Cardiac fibroblast (primary cell): ENCODE results near the gene LSAMP.

Experiments
- DNase-seq, 2 donors: peaks; one replicate each; pipeline versions ENCODE4 v3.0.0 to v3.0.0-alpha.2; 2010; ENCODE audit warnings: low read depth in 2 of 2
- H3K4me3 ChIP-seq, 2 donors: replicated peaks in 1 of 2; 1 replicate in 1 of 2; 2 replicates in 1 of 2; pipeline ENCODE4 v1.5.1; 2011; ENCODE audit warnings: low read depth in 2 of 2, low read length in 2 of 2, mild to moderate bottlenecking in 2 of 2, moderate library complexity in 1 of 2
- CTCF ChIP-seq: IDR thresholded peaks from one replicate; pipeline ENCODE4 v1.5.1; 2011; ENCODE audit warnings: low read depth, mild to moderate bottlenecking, low read length, inconsistent platforms

LSAMP gene

GRCh38 chr3:116192464-116192863, 252.8 kb downstream of the LSAMP start:
- DNase-seq: no peak
- no peak overlapping the region for H3K4me3 ChIP-seq
- TF ChIP-seq CTCF: no peak

- DNase-seq: peak; percentile 5 to 14
- no peak for TF ChIP-seq CTCF
- H3K4me3 ChIP-seq: no peak overlapping the region
These were observed 253.9 kb downstream of the LSAMP start for GRCh38 chr3:116191409-116191808.

GRCh38 chr3:116190095-116190494, 255.2 kb downstream of the LSAMP start:
- no peak overlapping the region for H3K4me3 ChIP-seq
- no peak for TF ChIP-seq CTCF
- DNase-seq: no peak

GRCh38 chr3:116188231-116188785, 257.0 kb downstream of the LSAMP start:
- DNase-seq: peak; percentile 3 to 13
- H3K4me3 ChIP-seq: no peak overlapping the region
- no peak for TF ChIP-seq CTCF

GRCh38 chr3:116186049-116186448, 259.2 kb downstream of the LSAMP start:
- DNase-seq: no peak
- TF ChIP-seq CTCF: no peak

GRCh38 chr3:116181159-116181558, 264.1 kb downstream of the LSAMP start:
- no peak for TF ChIP-seq CTCF
- DNase-seq: no peak
- H3K4me3 ChIP-seq: no peak overlapping the region

More at GRCh38 chr3:116186049-116186448, 259.2 kb downstream of the LSAMP start:
- H3K4me3 ChIP-seq: no peak overlapping the region

GRCh38 chr3:116179091-116179490, 266.2 kb downstream of the LSAMP start:
- TF ChIP-seq CTCF: no peak
- peak in 1 of 2 donors; percentile 10 for DNase-seq

More at GRCh38 chr3:116179091-116179490, 266.2 kb downstream of the LSAMP start:
- no peak overlapping the region for H3K4me3 ChIP-seq
